HepG2 (cell line): ENCODE measurements around the gene SENP7. TPM values are rescaled to one million over a fixed set of nuclear protein-coding genes. Genes with fewer than 3 reads are reported as not detected.

Experiments used
- CREBL2 ChIP-seq: sonication (generic); formaldehyde crosslinking; IDR thresholded peaks from 2 replicates; pipeline ENCODE4 v1.8.1; 2023; ENCODE audit warnings: missing genetic modification reagents, mild to moderate bottlenecking, borderline replicate concordance
- HES4 ChIP-seq: sonication (generic); formaldehyde crosslinking; IDR thresholded peaks from 2 replicates; pipeline ENCODE4 v1.9.0; 2021; ENCODE audit warnings: mild to moderate bottlenecking, missing genetic modification reagents, borderline replicate concordance
- HNRNPK ChIP-seq: fragments of 200-400 bp; formaldehyde crosslinking; IDR thresholded peaks from 2 replicates; pipeline ENCODE4 v1.6.1; 2018; ENCODE audit warnings: low read length, low read depth, moderate library complexity, mild to moderate bottlenecking; ENCODE audit not compliant: poor library complexity, severe bottlenecking
- HNRNPUL1 ChIP-seq: fragments of 200-400 bp; formaldehyde crosslinking; IDR thresholded peaks from 2 replicates; pipeline ENCODE4 v1.6.1; 2017; ENCODE audit warnings: low read depth, mild to moderate bottlenecking, low read length, moderate library complexity
- IKZF5 ChIP-seq: IDR thresholded peaks from 2 replicates; pipeline ENCODE4 v1.6.1; 2018; ENCODE audit warnings: missing genetic modification reagents, mild to moderate bottlenecking, missing compliant biosample characterization
- IRF1 ChIP-seq: sonication (generic); formaldehyde crosslinking; IDR thresholded peaks from 2 replicates; pipeline ENCODE4 v1.4.0; 2020; ENCODE audit warnings: low read depth, mild to moderate bottlenecking, missing genetic modification reagents
- KDM4B ChIP-seq: sonication (generic); formaldehyde crosslinking; IDR thresholded peaks from 2 replicates; pipeline ENCODE4 v1.4.0; 2020; ENCODE audit warnings: missing genetic modification reagents
- MTA1 ChIP-seq: sonication (generic); formaldehyde crosslinking; IDR thresholded peaks from 2 replicates; pipeline ENCODE4 v1.4.0; 2020; ENCODE audit warnings: missing genetic modification reagents, mild to moderate bottlenecking, borderline replicate concordance
- PRMT3 ChIP-seq: sonication (generic); formaldehyde crosslinking; IDR thresholded peaks from 2 replicates; pipeline ENCODE4 v1.8.1; 2022; ENCODE audit warnings: low read depth, mild to moderate bottlenecking, moderate library complexity, missing genetic modification reagents, borderline replicate concordance
- SALL1 ChIP-seq: sonication (generic); formaldehyde crosslinking; IDR thresholded peaks from 2 replicates; pipeline ENCODE4 v1.8.0; 2022; ENCODE audit warnings: mild to moderate bottlenecking, missing genetic modification reagents
- TBX3 ChIP-seq: fragments of 450-650 bp; IDR thresholded peaks from 2 replicates; pipeline ENCODE4 v1.6.1; 2017; ENCODE audit warnings: antibody characterized with exemption, mild to moderate bottlenecking, inconsistent platforms, borderline replicate concordance
- TCF7 ChIP-seq: sonication (generic); IDR thresholded peaks from 2 replicates; pipeline ENCODE4 v1.6.1; 2016; ENCODE audit warnings: antibody characterized with exemption, low read depth
- ZNF451 ChIP-seq: sonication (generic); formaldehyde crosslinking; IDR thresholded peaks from 2 replicates; pipeline ENCODE4 v1.5.0; 2020; ENCODE audit warnings: mild to moderate bottlenecking, missing genetic modification reagents
- ZNF510 ChIP-seq: sonication (generic); formaldehyde crosslinking; IDR thresholded peaks from 2 replicates; pipeline ENCODE4 v1.4.0; 2020; ENCODE audit warnings: low read depth, mild to moderate bottlenecking, missing genetic modification reagents
- ZNF512B ChIP-seq: sonication (generic); formaldehyde crosslinking; IDR thresholded peaks from 2 replicates; pipeline ENCODE4 v1.5.1; 2020; ENCODE audit warnings: missing genetic modification reagents, mild to moderate bottlenecking, borderline replicate concordance
- ZNF513 ChIP-seq: sonication (generic); formaldehyde crosslinking; conservative IDR thresholded peaks from 2 replicates; pipeline ENCODE4 v1.5.0; 2020; ENCODE audit warnings: missing genetic modification reagents
- ZNF564 ChIP-seq: sonication (generic); formaldehyde crosslinking; IDR thresholded peaks from 2 replicates; pipeline ENCODE4 v1.8.1; 2023; ENCODE audit warnings: mild to moderate bottlenecking, missing genetic modification reagents
- ZNF572 ChIP-seq: sonication (generic); formaldehyde crosslinking; IDR thresholded peaks from 2 replicates; pipeline ENCODE4 v1.5.1; 2020; ENCODE audit warnings: mild to moderate bottlenecking, missing genetic modification reagents
- ZNF800 ChIP-seq: sonication (generic); formaldehyde crosslinking; IDR thresholded peaks from 2 replicates; pipeline ENCODE4 v1.4.0; 2020; ENCODE audit warnings: missing genetic modification reagents
- ZNF883 ChIP-seq: sonication (generic); formaldehyde crosslinking; IDR thresholded peaks from 2 replicates; pipeline ENCODE4 v1.5.1; 2020; ENCODE audit warnings: mild to moderate bottlenecking, missing genetic modification reagents; ENCODE audit errors: not compliant biosample characterization
- polyA plus RNA-seq, 8 experiments: library from polyadenylated mRNA; depleted of rRNA in 3 of 8; stranded (reverse) in 7 of 8; unstranded in 1 of 8; fragments of >200 nt; fragmentation: Illumina TruSeq in 4 of 8; extraction: Trizol in 4 of 8; gene quantifications; 2 replicates each; pipeline versions ENCODE4 v1.2.1 to v1.2.3, GENCODE V29; 2011 to 2016; ENCODE audit warnings: low read depth in 4 of 8, missing spikeins in 1 of 8, mixed read lengths in 1 of 8; ENCODE audit not compliant: insufficient read depth in 1 of 8
- total RNA-seq, 5 experiments: library from RNA; depleted of rRNA; stranded (reverse); fragments of >200 nt; fragmentation: Illumina TruSeq; extraction: Trizol; gene quantifications; 2 replicates each; pipeline ENCODE4 v1.2.3, GENCODE V29; 2016; ENCODE audit warnings: low read depth in 1 of 5

The SENP7 gene
- total and polyA plus RNA-seq, 2 of the 13 experiments (the other 11 are each of a cell fraction or from before 2014, with no cell fraction given), result 9.1 to 10.3 TPM

- peak; percentile 58; the same call in 1 of the 2 replicates for TF ChIP-seq HES4 (CRISPR knock-in tag)
- no peak for TF ChIP-seq KDM4B
- no peak for TF ChIP-seq ZNF572 (CRISPR knock-in tag)
- no peak for TF ChIP-seq TCF7
- TF ChIP-seq ZNF883 (CRISPR knock-in tag), result no peak
- no peak for TF ChIP-seq ZNF564 (CRISPR knock-in tag)
- TF ChIP-seq PRMT3 (CRISPR knock-in tag), result no peak
- no peak for TF ChIP-seq IRF1 (CRISPR knock-in tag)
- TF ChIP-seq TBX3, result no peak; the same call in 1 of the 2 replicates
- no peak for TF ChIP-seq CREBL2 (CRISPR knock-in tag)
- no peak for TF ChIP-seq MTA1 (CRISPR knock-in tag)
- peak; percentile 37; the same call in 1 of the 2 replicates for TF ChIP-seq SALL1 (CRISPR knock-in tag)
- no peak for TF ChIP-seq IKZF5 (CRISPR knock-in tag)
- TF ChIP-seq ZNF800 (CRISPR knock-in tag), result 0 out of 2 replicates have a peak, but pooled peaks have one; percentile 29
- TF ChIP-seq ZNF513 (CRISPR knock-in tag), result no peak
- TF ChIP-seq ZNF510 (CRISPR knock-in tag), result no peak
- TF ChIP-seq ZNF512B, result no peak
- no peak for TF ChIP-seq HNRNPK
- no peak for TF ChIP-seq HNRNPUL1
- no peak for TF ChIP-seq ZNF451 (CRISPR knock-in tag)
These were observed at the start of gene SENP7 (continued) for GRCh38 chr3:101512646-101513418.
